ENCODE data around the gene RHOC. TPM values are rescaled to one million over a fixed set of nuclear protein-coding genes. Genes with fewer than 3 reads are reported as not detected.

The RHOC gene
- total and polyA plus RNA-seq, 2 experiments from 2014 or later = 65.4 to 76.7 TPM

DNA sequence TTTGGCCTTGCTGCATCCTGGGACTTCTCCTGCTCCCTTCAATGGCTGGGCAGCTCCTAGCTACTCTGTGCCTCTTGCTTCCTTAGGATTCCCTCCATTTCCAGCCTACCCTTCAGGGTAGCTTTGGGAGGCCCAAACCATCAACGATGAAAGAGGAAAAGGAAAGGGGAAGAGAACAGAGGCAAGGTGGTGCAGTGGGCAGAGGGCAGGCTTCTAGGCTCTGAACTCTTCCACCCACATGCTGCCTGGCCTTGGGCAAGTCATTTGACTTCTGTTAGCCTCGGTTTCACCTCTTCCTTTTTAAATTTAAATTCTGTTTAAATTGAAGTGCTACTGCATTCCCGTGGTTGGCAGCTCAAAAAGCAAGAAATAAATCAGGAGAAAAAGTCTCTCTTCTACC, 13.9 kb upstream of the RHOC start:
- no peak overlapping the region for H3K4me3 Mint-ChIP-seq

More for the DNA sequence above, 13.9 kb upstream of the RHOC start:
- no peak overlapping the region for H2AFZ ChIP-seq
- H3K9me2 ChIP-seq (ENCODE audit: insufficient read depth) = no peaks in the 10 kb centered on the region
- Mint-ChIP-seq H3K27ac (no peak overlapping the region), H3K36me3 (ENCODE audit: low read depth) (no peaks in the 10 kb centered on the region; the same call in 2 of the 3 replicates), H3K27me3 (ENCODE audit: insufficient read depth, low read depth, poor library complexity) (peaks cover 36% of the 10 kb centered on the region), H3K4me1 (peaks cover 30% of the 10 kb centered on the region), H3K9me3 (no peaks in the 10 kb centered on the region)
- H3K27ac ChIP-seq (ENCODE audit: low read depth) = no peak overlapping the region
- H3K27me3 ChIP-seq (ENCODE audit: insufficient read depth) = peaks cover 57% of the 10 kb centered on the region
- H3K4me2 ChIP-seq = no peak overlapping the region
- no peaks in the 10 kb centered on the region for H3K36me3 ChIP-seq (ENCODE audit: insufficient read depth)
- DNase-seq (ENCODE audit: low spot score) = no peak
- H3K4me1 ChIP-seq (ENCODE audit: insufficient read depth) = peaks cover 6% of the 10 kb centered on the region; the same call in 1 of the 2 replicates
- TF ChIP-seq NANOG (IDR thresholded peaks at IDR 0.05; ENCODE audit: borderline replicate concordance) = no peak
- TF ChIP-seq JUNB (IDR thresholded peaks at IDR 0.05; ENCODE audit: unreplicated experiment) = no peak
- TF ChIP-seq CREB1 (CRISPR knock-in tag; IDR thresholded peaks at IDR 0.05; ENCODE audit: low read depth) = no peak
- TF ChIP-seq STAT1 (IDR thresholded peaks at IDR 0.05; ENCODE audit: unreplicated experiment) = no peak
- TF ChIP-seq EZH2phosphoT487 (IDR thresholded peaks at IDR 0.05; ENCODE audit: unreplicated experiment) = no peak
- TF ChIP-seq, protein P1, sequence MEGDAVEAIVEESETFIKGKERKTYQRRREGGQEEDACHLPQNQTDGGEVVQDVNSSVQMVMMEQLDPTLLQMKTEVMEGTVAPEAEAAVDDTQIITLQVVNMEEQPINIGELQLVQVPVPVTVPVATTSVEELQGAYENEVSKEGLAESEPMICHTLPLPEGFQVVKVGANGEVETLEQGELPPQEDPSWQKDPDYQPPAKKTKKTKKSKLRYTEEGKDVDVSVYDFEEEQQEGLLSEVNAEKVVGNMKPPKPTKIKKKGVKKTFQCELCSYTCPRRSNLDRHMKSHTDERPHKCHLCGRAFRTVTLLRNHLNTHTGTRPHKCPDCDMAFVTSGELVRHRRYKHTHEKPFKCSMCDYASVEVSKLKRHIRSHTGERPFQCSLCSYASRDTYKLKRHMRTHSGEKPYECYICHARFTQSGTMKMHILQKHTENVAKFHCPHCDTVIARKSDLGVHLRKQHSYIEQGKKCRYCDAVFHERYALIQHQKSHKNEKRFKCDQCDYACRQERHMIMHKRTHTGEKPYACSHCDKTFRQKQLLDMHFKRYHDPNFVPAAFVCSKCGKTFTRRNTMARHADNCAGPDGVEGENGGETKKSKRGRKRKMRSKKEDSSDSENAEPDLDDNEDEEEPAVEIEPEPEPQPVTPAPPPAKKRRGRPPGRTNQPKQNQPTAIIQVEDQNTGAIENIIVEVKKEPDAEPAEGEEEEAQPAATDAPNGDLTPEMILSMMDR (conservative IDR thresholded peaks at IDR 0.05; ENCODE audit: low read depth in 2 of 2) = no peak
- TF ChIP-seq ZNF331 (CRISPR knock-in tag; IDR thresholded peaks at IDR 0.05; ENCODE audit: low read depth) = no peak
- TF ChIP-seq ZNF114 (CRISPR knock-in tag; IDR thresholded peaks at IDR 0.05) = no peak
- TF ChIP-seq ETS1 (IDR thresholded peaks at IDR 0.05) = no peak
- TF ChIP-seq POLR2AphosphoS5 (IDR thresholded peaks at IDR 0.05; ENCODE audit: low read depth) = no peak
- TF ChIP-seq, protein P2, sequence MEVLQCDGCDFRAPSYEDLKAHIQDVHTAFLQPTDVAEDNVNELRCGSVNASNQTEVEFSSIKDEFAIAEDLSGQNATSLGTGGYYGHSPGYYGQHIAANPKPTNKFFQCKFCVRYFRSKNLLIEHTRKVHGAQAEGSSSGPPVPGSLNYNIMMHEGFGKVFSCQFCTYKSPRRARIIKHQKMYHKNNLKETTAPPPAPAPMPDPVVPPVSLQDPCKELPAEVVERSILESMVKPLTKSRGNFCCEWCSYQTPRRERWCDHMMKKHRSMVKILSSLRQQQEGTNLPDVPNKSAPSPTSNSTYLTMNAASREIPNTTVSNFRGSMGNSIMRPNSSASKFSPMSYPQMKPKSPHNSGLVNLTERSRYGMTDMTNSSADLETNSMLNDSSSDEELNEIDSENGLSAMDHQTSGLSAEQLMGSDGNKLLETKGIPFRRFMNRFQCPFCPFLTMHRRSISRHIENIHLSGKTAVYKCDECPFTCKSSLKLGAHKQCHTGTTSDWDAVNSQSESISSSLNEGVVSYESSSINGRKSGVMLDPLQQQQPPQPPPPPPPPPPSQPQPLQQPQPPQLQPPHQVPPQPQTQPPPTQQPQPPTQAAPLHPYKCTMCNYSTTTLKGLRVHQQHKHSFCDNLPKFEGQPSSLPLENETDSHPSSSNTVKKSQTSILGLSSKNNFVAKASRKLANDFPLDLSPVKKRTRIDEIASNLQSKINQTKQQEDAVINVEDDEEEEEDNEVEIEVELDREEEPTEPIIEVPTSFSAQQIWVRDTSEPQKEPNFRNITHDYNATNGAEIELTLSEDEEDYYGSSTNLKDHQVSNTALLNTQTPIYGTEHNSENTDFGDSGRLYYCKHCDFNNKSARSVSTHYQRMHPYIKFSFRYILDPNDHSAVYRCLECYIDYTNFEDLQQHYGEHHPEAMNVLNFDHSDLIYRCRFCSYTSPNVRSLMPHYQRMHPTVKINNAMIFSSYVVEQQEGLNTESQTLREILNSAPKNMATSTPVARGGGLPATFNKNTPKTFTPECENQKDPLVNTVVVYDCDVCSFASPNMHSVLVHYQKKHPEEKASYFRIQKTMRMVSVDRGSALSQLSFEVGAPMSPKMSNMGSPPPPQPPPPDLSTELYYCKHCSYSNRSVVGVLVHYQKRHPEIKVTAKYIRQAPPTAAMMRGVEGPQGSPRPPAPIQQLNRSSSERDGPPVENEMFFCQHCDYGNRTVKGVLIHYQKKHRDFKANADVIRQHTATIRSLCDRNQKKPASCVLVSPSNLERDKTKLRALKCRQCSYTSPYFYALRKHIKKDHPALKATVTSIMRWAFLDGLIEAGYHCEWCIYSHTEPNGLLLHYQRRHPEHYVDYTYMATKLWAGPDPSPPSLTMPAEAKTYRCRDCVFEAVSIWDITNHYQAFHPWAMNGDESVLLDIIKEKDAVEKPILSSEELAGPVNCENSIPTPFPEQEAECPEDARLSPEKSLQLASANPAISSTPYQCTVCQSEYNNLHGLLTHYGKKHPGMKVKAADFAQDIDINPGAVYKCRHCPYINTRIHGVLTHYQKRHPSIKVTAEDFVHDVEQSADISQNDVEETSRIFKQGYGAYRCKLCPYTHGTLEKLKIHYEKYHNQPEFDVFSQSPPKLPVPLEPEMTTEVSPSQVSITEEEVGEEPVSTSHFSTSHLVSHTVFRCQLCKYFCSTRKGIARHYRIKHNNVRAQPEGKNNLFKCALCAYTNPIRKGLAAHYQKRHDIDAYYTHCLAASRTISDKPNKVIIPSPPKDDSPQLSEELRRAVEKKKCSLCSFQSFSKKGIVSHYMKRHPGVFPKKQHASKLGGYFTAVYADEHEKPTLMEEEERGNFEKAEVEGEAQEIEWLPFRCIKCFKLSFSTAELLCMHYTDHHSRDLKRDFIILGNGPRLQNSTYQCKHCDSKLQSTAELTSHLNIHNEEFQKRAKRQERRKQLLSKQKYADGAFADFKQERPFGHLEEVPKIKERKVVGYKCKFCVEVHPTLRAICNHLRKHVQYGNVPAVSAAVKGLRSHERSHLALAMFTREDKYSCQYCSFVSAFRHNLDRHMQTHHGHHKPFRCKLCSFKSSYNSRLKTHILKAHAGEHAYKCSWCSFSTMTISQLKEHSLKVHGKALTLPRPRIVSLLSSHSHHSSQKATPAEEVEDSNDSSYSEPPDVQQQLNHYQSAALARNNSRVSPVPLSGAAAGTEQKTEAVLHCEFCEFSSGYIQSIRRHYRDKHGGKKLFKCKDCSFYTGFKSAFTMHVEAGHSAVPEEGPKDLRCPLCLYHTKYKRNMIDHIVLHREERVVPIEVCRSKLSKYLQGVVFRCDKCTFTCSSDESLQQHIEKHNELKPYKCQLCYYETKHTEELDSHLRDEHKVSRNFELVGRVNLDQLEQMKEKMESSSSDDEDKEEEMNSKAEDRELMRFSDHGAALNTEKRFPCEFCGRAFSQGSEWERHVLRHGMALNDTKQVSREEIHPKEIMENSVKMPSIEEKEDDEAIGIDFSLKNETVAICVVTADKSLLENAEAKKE (CRISPR knock-in tag; IDR thresholded peaks at IDR 0.05) = no peak
- TF ChIP-seq, protein P3, sequence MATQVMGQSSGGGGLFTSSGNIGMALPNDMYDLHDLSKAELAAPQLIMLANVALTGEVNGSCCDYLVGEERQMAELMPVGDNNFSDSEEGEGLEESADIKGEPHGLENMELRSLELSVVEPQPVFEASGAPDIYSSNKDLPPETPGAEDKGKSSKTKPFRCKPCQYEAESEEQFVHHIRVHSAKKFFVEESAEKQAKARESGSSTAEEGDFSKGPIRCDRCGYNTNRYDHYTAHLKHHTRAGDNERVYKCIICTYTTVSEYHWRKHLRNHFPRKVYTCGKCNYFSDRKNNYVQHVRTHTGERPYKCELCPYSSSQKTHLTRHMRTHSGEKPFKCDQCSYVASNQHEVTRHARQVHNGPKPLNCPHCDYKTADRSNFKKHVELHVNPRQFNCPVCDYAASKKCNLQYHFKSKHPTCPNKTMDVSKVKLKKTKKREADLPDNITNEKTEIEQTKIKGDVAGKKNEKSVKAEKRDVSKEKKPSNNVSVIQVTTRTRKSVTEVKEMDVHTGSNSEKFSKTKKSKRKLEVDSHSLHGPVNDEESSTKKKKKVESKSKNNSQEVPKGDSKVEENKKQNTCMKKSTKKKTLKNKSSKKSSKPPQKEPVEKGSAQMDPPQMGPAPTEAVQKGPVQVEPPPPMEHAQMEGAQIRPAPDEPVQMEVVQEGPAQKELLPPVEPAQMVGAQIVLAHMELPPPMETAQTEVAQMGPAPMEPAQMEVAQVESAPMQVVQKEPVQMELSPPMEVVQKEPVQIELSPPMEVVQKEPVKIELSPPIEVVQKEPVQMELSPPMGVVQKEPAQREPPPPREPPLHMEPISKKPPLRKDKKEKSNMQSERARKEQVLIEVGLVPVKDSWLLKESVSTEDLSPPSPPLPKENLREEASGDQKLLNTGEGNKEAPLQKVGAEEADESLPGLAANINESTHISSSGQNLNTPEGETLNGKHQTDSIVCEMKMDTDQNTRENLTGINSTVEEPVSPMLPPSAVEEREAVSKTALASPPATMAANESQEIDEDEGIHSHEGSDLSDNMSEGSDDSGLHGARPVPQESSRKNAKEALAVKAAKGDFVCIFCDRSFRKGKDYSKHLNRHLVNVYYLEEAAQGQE (IDR thresholded peaks at IDR 0.05; ENCODE audit: unreplicated experiment) = no peak
- TF ChIP-seq EZH2 (IDR thresholded peaks at IDR 0.05; ENCODE audit: low read depth, unreplicated experiment) = no peak
- H4K20me1 ChIP-seq (replicated peaks; ENCODE audit: insufficient read depth) = no peaks in the 10 kb centered on the region
- H3F3A ChIP-seq (replicated peaks; ENCODE audit: low read depth) = 0 out of 2 replicates have a peak, but pooled peaks cover 5% of the 10 kb centered on the region
- H3K4me3 ChIP-seq = no peak overlapping the region
- ATAC-seq = no peak
- H3K79me2 ChIP-seq (replicated peaks; ENCODE audit: insufficient read depth) = no peaks in the 10 kb centered on the region

Data from GM23338 (cell line).